ENCODE data around the gene HTR3B.
"Not testable (repeated sequence)": the region's sequence is repeated elsewhere in the genome, so short reads cannot be mapped to it uniquely, and the experiment has no call there.

Gene HTR3B, protein sequence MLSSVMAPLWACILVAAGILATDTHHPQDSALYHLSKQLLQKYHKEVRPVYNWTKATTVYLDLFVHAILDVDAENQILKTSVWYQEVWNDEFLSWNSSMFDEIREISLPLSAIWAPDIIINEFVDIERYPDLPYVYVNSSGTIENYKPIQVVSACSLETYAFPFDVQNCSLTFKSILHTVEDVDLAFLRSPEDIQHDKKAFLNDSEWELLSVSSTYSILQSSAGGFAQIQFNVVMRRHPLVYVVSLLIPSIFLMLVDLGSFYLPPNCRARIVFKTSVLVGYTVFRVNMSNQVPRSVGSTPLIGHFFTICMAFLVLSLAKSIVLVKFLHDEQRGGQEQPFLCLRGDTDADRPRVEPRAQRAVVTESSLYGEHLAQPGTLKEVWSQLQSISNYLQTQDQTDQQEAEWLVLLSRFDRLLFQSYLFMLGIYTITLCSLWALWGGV

DNA sequence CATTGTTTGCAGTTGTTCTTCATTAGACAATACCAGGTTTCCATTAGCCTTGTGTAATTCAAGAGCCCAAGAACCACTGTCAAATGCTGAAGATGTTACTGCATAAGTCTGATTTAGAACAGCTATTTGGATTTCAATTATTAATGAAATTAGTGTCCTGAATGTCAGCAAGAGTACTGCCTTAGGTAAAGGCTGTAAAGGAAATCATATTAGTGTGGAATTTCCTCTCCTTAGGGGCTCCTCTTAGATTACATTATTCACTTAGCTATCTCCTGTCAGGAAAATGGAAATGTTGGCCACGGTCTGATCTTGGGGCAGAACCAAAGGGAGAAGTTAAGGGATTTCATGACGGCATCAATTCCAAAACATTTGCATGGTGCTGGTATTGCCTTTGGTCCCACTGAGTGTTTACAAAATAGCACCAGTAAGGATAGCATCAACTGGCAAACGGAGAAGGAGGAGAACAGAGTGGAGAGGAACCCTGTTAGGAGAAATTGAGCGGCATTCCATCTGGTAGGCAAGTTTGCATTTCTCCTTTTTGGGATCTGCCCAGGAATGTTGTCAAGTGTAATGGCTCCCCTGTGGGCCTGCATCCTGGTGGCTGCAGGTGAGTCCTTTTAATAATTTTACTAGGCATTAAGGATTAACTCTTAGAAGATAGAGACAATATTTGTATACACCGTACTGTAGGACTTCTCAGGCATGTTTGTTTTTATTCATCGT, at the start of gene HTR3B:
HTR3B (plus strand) TSS at position 418 of the 723 bp plus-strand sequence; CDS start at position 556, 138 bp downstream.
- DNase-seq (ENCODE audit: low spot score) = no peak

DNA sequence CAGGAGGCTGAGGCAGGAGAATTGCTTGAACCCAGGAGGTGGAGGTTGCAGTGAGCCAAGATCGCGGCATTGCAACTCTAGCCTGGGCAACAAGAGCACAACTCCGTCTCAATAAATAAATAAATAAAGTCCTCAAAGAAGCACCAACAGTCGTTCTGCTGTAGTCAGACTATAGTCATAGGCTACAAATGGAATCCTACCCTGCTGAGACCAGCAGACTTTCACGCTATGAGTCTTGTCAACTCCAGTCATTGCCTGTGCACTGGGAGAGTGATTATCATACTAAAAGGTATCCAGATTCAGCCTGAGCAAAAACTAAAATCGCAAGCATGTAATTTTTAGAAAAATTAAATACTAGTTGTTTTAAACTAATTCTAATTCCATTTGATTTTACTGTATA, 48.8 kb upstream of the HTR3B start:
- DNase-seq (ENCODE audit: low spot score) = no peak

GRCh38 chr11:113856966-113857759, 47.4 kb upstream of the HTR3B start:
- no peak for DNase-seq (ENCODE audit: low spot score)

DNA sequence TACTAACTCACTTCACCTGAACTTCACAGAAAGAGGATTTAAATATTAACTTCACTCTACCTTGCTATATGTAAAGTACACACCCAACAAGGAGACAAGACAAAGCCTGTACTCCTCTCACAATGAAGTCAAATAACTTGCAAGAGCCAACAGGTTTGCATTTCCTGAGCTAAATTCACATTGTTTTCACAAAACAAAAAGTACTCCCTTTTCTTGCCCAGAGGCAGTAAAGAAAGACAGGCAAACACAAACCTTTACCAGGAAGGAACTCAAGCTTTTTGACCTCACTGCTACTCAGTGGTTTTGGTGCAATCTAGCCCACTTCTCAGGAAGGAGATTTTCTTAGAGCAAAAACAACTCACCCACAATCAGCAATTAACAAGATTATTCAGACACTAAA, 44.9 kb upstream of the HTR3B start:
- DNase-seq (ENCODE audit: low spot score) = no peak

GRCh38 chr11:113862435-113862834, 42.2 kb upstream of the HTR3B start:
- no peak for DNase-seq (ENCODE audit: low spot score)

GRCh38 chr11:113864410-113864809, 40.2 kb upstream of the HTR3B start:
- no peak for DNase-seq (ENCODE audit: low spot score)

GRCh38 chr11:113865873-113866272, 38.7 kb upstream of the HTR3B start:
- no peak for DNase-seq (ENCODE audit: low spot score)

DNA sequence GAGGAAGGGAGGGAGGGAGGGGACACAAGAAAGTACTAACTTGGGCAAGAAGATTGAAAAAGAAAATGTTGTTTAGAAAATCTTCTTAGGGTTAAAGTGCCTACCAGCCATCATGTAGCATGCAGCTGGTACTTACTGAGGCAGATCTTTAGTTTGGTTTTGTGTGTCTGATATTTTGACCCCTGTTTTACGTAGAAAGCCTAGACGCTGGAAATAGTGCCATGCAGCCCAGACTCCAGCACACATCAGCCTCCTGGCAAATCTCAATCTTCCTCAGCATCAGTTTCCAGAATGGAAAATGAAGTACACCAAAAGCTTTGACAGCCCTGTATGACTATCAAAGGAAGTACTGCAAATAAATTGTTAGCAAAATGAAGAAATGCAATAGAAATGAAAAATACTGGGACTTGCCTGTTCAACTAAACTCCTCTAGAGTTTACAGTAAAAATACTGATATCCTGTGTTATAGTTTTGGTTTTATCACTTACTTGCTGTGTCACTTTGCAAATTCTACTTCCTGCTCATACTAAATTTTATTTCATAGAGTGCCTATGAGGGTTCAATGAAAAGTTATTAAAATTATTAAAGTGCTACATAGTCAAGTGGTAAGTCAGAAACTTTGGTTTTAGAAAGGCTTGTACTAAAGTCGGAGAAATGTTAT, 36.6 kb upstream of the HTR3B start:
- no peak for DNase-seq (ENCODE audit: low spot score)

DNA sequence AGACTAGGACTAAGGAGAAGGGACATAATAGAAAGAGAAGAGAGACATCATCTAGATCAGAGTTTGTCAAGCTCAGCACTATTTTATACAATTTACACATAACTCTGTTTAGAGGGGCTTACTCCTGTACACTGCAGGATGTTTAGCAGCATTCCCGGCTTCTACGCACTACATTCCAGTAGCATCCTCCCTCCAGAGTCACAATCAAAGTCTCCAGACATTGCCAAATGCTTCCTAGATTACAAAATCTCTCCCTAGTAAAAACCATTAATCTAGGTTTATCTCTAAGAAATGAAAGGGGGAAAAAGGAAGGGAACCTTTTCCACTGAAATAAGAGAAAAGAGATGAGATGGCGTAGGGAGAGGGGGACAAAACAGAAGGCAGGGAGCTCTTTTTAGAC, 33.3 kb upstream of the HTR3B start:
- DNase-seq (ENCODE audit: low spot score) = no peak

GRCh38 chr11:113873236-113873626, 31.4 kb upstream of the HTR3B start:
- no peak for DNase-seq (ENCODE audit: low spot score)

DNA sequence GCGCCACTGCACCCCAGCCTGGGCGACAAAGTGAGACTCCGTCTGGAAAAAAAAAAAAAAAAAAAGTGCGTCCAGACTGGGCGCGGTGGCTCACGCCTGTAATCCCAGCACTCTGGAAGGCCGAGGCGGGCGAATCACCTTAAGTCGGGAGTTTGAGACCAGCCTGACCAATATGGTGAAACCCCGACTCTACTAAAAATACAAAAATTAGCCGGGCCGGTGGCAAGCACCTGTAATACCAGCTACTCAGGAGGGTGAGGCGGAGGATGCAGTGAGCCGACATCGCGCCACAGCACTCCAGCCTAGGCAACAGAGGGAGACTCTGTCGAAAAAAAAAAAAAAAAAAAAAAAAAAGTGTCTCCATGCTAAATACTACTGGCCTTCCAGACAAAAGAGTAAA, 30.5 kb upstream of the HTR3B start:
- no peak for DNase-seq (ENCODE audit: low spot score)

GRCh38 chr11:113874581-113875233, 29.9 kb upstream of the HTR3B start:
- DNase-seq (ENCODE audit: low spot score) = no peak

DNA sequence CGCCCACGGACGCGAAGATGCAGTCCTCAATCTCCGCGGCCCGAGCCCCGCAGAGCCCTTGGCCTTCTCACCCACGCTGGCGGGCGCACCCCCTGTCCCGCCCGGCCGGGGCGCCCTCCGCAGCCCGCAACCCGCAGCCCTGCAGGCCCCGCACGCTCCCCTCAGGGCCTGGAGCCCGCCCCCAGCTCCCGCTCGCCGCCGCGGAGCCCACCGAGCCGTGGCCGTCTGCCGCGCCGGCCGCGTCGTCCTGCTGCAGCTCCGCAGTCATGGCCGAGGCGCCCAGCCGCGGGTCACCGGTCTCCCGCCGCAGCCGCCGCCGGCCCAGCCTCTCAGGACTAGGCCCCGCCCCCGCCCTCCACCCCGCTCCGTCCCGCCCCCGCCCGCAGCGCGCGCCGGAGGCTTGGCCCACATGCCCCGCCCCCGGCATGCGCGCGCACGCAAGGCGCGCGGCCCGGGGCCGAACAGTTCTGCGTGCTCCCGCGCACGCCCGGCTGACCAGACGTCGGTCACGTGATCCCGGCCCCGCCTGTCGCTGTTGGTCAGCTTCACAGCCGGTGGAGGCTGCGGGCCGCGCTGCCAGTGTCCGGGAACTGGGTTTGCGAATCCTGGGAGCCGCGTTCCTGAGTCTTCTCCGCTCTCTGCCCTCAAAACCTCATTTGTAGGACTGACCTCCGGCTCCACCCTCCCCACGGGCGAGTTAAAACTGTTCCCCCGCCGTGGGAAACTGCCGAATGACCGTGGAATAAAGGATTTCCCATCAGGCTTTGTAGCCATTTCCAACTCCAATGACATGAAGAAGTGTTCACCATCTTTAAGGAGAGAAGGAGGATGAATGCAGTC, 29.1 kb upstream of the HTR3B start, which contains the start of gene USP28:
USP28 (minus strand) TSS at position 339 of the 840 bp plus-strand sequence; CDS start at position 268, 71 bp downstream.
- peak; percentile 95 for DNase-seq (ENCODE audit: low spot score)

- no peak for DNase-seq (ENCODE audit: low spot score)
Measured at GRCh38 chr11:113876074-113876797, 28.4 kb upstream of the HTR3B start.

DNA sequence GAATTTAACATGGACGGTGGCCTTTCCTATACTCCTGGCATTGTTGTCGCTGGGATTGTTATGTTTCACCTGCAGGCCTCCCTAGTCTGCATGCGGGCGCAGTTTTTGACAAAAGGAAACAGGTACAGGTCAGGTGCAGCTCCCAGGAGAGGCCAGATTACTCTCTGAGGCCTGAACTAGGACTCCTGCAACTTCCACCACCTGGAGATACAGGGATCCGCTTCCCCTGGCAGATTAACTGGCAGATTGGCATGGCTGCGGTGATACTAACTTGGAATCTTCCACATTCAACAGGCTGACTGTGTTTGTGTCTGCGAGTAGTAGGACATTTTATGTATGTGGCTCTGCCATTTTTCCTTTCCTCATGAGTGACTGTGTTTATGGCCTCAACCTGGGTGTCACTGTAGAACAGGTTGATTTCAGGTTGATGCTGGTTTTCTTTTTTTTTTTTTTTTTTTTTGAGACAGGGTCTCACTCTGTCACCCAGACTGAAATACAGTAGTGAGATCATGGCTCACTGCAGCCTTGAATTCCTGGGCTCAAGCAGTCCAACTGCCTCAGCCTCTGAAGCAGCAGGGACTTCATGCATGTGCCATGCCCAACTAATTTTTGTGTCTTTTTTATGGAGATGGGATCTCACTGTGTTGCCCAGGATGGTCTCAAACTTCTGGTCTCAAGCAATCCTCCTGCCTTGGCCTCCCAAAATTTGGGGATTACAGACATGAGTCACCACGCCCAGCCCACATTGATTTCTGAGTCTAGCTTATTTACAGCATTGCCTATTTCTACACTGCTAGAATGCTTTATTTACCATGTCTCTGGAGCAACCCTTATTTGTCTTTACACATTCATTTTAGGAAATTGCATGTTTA, 27.6 kb upstream of the HTR3B start:
- no peak for DNase-seq (ENCODE audit: low spot score)

DNA sequence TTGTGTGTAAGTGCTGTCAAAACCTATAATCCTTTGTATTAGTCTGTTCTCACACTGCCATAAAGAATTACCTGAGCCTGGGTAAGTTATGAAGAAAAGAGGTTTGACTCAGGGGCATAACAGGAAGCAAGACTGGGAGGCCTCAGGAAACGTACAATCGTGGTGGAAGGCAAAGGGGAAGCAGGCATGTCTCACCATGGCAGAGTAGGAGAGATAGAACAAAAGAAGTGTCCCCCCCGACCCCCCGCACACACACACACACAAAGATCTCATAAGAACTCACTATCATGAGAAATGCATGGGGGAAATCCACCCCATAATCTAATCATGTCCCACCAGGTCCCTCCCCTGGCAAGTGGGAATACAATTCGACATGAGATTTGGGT, 26.9 kb upstream of the HTR3B start:
- DNase-seq (ENCODE audit: low spot score) = peak; percentile 56

GRCh38 chr11:113879446-113879845, 25.1 kb upstream of the HTR3B start:
- DNase-seq (ENCODE audit: low spot score) = not testable (repeated sequence)

- DNase-seq (ENCODE audit: low spot score) = no peak
Measured at GRCh38 chr11:113880971-113881370, 23.6 kb upstream of the HTR3B start.

GRCh38 chr11:113881856-113882255, 22.7 kb upstream of the HTR3B start:
- DNase-seq (ENCODE audit: low spot score) = no peak

Data from kidney capillary endothelial cell (primary cell).